AG04450 (cell line): Measurements from ENCODE around the gene LSP1. TPM values are rescaled to one million over a fixed set of nuclear protein-coding genes. Genes with fewer than 3 reads are reported as not detected.

Experiments used
- CTCF ChIA-PET: fragments of 300-600, 350-600 bp; formaldehyde crosslinking; extraction: SDS; loops from one replicate; lab custom pipeline; 2022; ENCODE audit warnings: antibody characterized with exemption, inconsistent platforms; lab: Charles Lee
- POLR2A ChIA-PET: fragments of 350-600 bp; formaldehyde crosslinking; extraction: SDS; loops from one replicate; lab custom pipeline; 2021; ENCODE audit warnings: antibody characterized with exemption, inconsistent platforms; lab: Yijun Ruan, JAX
- DNase-seq: peaks from one replicate; pipeline ENCODE4 v3.0.0-alpha.2; 2011; ENCODE audit warnings: low read depth, low spot score
- H3K27ac ChIP-seq: one replicate; pipeline ENCODE4 v1.5.1; 2012; ENCODE audit warnings: low read depth, low read length, control low read depth
- H3K27me3 ChIP-seq: one replicate; pipeline ENCODE4 v1.6.0; 2012; ENCODE audit warnings: low read length; ENCODE audit not compliant: control insufficient read depth, insufficient read depth
- H3K4me3 ChIP-seq: 2 replicates; pipeline ENCODE4 v1.5.1; 2011; ENCODE audit warnings: mild to moderate bottlenecking, low read depth, low read length, control low read depth
- H3K9me3 ChIP-seq: 2 replicates; pipeline ENCODE4 v1.5.1; 2012; ENCODE audit warnings: low read length; ENCODE audit not compliant: control insufficient read depth, insufficient read depth
- polyA plus RNA-seq: library from polyadenylated mRNA; depleted of rRNA; stranded (reverse); fragments of >200 nt; gene quantifications from 2 replicates; pipeline ENCODE4 v1.2.3, GENCODE V29; 2011
- TF ChIP-seq, protein P1 (sequence below): IDR thresholded peaks from 2 replicates; pipeline ENCODE4 v1.5.1; 2011; ENCODE audit warnings: low read depth, low read length, control low read depth, inconsistent platforms

The LSP1 gene
- polyA plus RNA-seq, 1 experiment, result not detected

DNA sequence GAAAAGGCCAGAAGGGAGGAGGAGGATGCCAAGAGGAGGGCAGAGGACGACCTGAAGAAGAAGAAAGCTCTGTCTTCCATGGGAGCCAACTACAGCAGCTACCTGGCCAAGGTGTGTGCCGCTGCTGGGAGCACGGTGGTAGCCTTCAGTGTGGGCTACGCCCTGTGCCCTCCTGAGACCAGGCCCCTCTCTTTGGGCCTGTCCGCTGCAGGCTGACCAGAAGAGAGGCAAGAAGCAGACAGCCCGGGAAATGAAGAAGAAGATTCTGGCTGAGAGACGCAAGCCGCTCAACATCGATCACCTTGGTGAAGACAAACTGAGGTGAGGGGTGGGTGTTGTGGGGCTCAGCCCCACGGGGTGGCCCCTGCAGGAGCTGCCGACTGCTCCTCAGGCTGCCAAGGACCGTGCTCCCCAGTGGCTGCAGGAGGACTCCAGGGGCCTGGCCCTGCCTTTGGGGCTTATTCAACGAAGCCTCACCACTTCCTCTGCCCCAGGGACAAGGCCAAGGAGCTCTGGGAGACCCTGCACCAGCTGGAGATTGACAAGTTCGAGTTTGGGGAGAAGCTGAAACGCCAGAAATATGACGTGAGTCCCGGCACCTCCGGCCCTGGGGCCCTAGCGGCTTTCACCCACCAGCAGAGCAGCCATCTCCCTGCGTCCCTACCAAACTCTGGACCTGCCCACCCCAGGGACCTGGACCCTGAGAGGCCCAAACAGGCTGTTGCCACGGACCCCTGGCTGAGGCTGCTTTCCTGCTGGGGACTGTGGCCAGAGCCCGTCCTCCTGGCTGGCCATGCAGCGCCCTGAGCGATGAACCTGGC, 81.7 kb downstream of the LSP1 start:
- no peak overlapping the region for H3K27ac ChIP-seq
- ChIA-PET CTCF (no interaction called here), POLR2A (no interaction called here)
- no peaks in the 10 kb centered on the region; the same call in 1 of the 2 replicates for H3K9me3 ChIP-seq
- TF ChIP-seq, protein P1, sequence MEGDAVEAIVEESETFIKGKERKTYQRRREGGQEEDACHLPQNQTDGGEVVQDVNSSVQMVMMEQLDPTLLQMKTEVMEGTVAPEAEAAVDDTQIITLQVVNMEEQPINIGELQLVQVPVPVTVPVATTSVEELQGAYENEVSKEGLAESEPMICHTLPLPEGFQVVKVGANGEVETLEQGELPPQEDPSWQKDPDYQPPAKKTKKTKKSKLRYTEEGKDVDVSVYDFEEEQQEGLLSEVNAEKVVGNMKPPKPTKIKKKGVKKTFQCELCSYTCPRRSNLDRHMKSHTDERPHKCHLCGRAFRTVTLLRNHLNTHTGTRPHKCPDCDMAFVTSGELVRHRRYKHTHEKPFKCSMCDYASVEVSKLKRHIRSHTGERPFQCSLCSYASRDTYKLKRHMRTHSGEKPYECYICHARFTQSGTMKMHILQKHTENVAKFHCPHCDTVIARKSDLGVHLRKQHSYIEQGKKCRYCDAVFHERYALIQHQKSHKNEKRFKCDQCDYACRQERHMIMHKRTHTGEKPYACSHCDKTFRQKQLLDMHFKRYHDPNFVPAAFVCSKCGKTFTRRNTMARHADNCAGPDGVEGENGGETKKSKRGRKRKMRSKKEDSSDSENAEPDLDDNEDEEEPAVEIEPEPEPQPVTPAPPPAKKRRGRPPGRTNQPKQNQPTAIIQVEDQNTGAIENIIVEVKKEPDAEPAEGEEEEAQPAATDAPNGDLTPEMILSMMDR, result no peak
- H3K27me3 ChIP-seq, result peaks cover 11% of the 10 kb centered on the region
- DNase-seq, result no peak
- H3K4me3 ChIP-seq, result no peak overlapping the region

DNA sequence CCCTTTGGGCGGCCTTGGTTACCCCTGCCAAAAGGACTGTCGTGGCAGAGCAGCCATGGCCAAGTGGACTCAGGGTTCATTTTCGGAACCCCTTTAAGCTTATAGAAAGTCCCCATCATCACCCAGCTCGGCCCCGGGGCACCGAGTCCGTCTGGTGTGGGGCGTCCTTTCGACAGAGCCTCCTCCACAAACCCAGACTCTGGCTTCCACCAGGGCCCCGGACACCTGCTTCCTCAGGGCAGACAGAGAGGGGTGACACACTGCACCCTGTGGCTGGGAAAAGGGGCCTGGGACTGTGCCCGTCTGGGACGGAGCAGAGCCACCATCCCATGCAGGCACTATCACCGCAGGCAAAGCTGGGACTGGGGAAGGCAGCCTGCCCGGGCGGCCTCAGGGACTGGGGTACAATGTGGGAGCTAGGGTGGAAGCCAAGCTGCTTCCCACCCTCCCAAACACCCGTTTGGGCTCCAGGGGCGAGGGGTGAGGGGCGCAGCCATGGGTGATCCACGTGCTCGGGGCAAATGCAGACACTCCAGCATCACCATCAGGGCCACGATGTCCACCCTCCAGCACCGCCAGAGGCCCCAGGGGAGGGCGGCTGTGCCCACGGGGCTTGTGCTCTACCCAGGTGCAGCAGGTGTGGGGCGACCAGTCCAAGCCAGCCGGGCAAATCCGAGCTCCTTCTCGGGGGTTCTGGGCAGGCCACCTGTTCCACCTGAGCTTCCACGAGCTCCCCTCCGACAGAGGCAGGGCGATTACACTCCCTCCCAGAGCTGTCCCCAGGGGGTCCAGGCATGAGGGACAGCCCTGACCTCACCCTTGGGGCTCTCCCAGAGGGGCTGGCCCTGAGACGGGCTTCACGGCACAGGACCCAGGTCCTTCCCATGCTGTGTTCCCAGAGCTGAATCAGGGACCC, 82.5 kb downstream of the LSP1 start:
- DNase-seq, result no peak
- Histone ChIP-seq H3K27ac (no peak overlapping the region), H3K4me3 (no peak overlapping the region), H3K27me3 (peaks cover 11% of the 10 kb centered on the region), H3K9me3 (no peaks in the 10 kb centered on the region; the same call in 1 of the 2 replicates)
- TF ChIP-seq, protein P1, result no peak
- POLR2A ChIA-PET, result no interaction called here
- CTCF ChIA-PET, result no interaction called here

- Histone ChIP-seq H3K27ac (no peak overlapping the region), H3K4me3 (no peak overlapping the region), H3K9me3 (no peaks in the 10 kb centered on the region; the same call in 1 of the 2 replicates), H3K27me3 (peaks cover 11% of the 10 kb centered on the region)
- no peak for DNase-seq
- TF ChIP-seq, protein P1, result no peak
- ChIA-PET CTCF (no interaction called here), POLR2A (no interaction called here)
Measured at GRCh38 chr11:1936072-1936780, 83.3 kb downstream of the LSP1 start.

DNA sequence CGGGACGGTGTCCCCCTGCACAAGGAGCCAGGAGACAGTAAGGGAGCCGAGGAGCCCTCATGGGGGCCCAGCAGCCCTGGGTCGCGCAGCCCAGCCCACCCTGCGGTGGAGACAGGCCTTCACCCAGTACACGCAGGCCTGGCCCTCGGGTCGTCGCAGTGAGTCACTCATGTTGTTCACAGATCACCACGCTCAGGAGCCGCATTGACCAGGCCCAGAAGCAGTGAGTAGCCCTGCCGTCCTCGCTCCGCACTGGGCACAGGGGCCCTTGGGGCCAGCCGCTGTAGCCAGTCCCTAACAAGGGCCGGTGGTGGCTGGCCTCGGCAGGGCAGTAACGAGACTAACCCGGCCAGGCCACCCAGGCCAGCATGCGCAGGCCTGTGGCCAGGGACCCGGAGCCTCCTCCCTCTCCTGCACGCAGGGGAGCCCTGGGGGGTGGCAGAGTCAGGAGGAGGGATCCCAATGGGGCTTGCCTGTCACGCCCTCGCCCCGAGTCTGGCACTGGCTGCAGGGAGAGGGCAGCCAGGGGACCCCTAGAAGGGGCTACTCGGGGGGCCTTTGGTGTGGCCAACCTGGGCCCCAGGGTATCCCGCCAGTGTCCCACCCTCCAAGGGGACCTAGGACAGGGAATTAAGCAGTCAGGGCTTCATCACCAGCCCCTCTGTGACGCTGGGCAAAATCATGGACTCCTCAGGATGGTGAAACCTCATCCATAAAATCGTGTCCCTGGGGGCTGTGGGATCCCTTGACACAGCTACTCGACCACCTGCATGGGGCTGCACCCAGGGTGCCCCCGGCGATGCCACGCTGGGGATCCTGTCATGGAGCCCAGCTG, 84.1 kb downstream of the LSP1 start:
- DNase-seq, result no peak
- Histone ChIP-seq H3K4me3 (no peak overlapping the region), H3K27ac (no peak overlapping the region), H3K27me3 (peaks cover 9% of the 10 kb centered on the region), H3K9me3 (no peaks in the 10 kb centered on the region; the same call in 1 of the 2 replicates)
- TF ChIP-seq, protein P1, result no peak
- CTCF ChIA-PET, result no interaction called here
- POLR2A ChIA-PET, result no interaction called here
